MV-4-11 (cell line): ENCODE measurements around the gene ANTXRL.
"Not testable (repeated sequence)": the region's sequence is repeated elsewhere in the genome, so short reads cannot be mapped to it uniquely, and the experiment has no call there.

ENCODE experiments used
- DNase-seq: peaks from one replicate; lab custom pipeline; 2025; lab: John Stamatoyannopoulos, UW

Gene ANTXRL

GRCh38 chr10:46294641-46295220 is 7.9 kb downstream of the ANTXRL start:
- no peak for DNase-seq

- not testable (repeated sequence) for DNase-seq
These were observed 8.7 kb downstream of the ANTXRL start for GRCh38 chr10:46295350-46296010.

- not testable (repeated sequence) for DNase-seq
These were observed 9.3 kb downstream of the ANTXRL start for GRCh38 chr10:46296086-46296485.

GRCh38 chr10:46296641-46297141 is 9.9 kb downstream of the ANTXRL start:
- no peak for DNase-seq

GRCh38 chr10:46297406-46298204 is 10.8 kb downstream of the ANTXRL start:
- DNase-seq: no peak

GRCh38 chr10:46298477-46299285 is 11.9 kb downstream of the ANTXRL start:
- DNase-seq: peak; percentile 79

- no peak for DNase-seq
These were observed 12.4 kb downstream of the ANTXRL start for GRCh38 chr10:46299286-46299535.

GRCh38 chr10:46299536-46300369 is 13.0 kb downstream of the ANTXRL start:
- DNase-seq: peak; percentile 44

- not testable (repeated sequence) for DNase-seq
These were observed 13.5 kb downstream of the ANTXRL start for GRCh38 chr10:46300370-46300711.

GRCh38 chr10:46301056-46301645 is 14.4 kb downstream of the ANTXRL start:
- no peak for DNase-seq

GRCh38 chr10:46301721-46302479 is 15.1 kb downstream of the ANTXRL start:
- no peak for DNase-seq

- DNase-seq: not testable (repeated sequence)
These were observed 16.1 kb downstream of the ANTXRL start for GRCh38 chr10:46302765-46303352.

- no peak for DNase-seq
These were observed 17.3 kb downstream of the ANTXRL start for GRCh38 chr10:46304062-46304461.

GRCh38 chr10:46304671-46305070 is 17.9 kb downstream of the ANTXRL start:
- DNase-seq: not testable (repeated sequence)

GRCh38 chr10:46305079-46305818 is 18.5 kb downstream of the ANTXRL start:
- no peak for DNase-seq

- DNase-seq: no peak
These were observed 19.2 kb downstream of the ANTXRL start for GRCh38 chr10:46305986-46306385.

GRCh38 chr10:46306516-46307184 is 19.9 kb downstream of the ANTXRL start:
- DNase-seq: no peak

GRCh38 chr10:46307281-46308112 is 20.7 kb downstream of the ANTXRL start:
- no peak for DNase-seq
